SK-N-SH (cell line): Measurements from ENCODE around the gene MALT1.

Source experiments
- CTCF ChIP-seq: fragments of 200-600 bp; sonication (generic); IDR thresholded peaks from 2 replicates; pipeline ENCODE4 v1.6.1; 2017; ENCODE audit warnings: antibody characterized with exemption, mild to moderate bottlenecking, moderate library complexity
- GATA2 ChIP-seq: sonication (generic); formaldehyde crosslinking; IDR thresholded peaks from 2 replicates; pipeline ENCODE4 v1.5.0; 2020; ENCODE audit warnings: mild to moderate bottlenecking, missing genetic modification reagents
- JUND ChIP-seq: IDR thresholded peaks from 2 replicates; pipeline ENCODE4 v1.4.0; 2012
- MAX ChIP-seq: IDR thresholded peaks from 2 replicates; pipeline ENCODE4 v1.4.0; 2012; ENCODE audit warnings: low read depth
- PBX3 ChIP-seq: IDR thresholded peaks from 2 replicates; pipeline ENCODE4; 2012
- POLR2AphosphoS5 ChIP-seq: IDR thresholded peaks from 2 replicates; pipeline ENCODE4 v1.6.1; 2012; ENCODE audit warnings: low read depth, low read length
- RCOR1 ChIP-seq: fragments of 150-350 bp; IDR thresholded peaks from 2 replicates; pipeline ENCODE4 v1.6.1; 2017; ENCODE audit warnings: antibody characterized with exemption, low read length
- REST ChIP-seq: IDR thresholded peaks from 2 replicates; pipeline ENCODE4 v1.6.1; 2012; ENCODE audit warnings: mild to moderate bottlenecking, low read depth, low read length, moderate library complexity
- TCF12 ChIP-seq: IDR thresholded peaks from 2 replicates; pipeline ENCODE4 v1.4.0; 2012

- no peak for TF ChIP-seq CTCF
- no peak for TF ChIP-seq JUND
- TF ChIP-seq GATA2 (CRISPR knock-in tag): no peak
- TF ChIP-seq MAX: no peak
- no peak for TF ChIP-seq REST
- no peak for TF ChIP-seq POLR2AphosphoS5
- no peak for TF ChIP-seq PBX3
- TF ChIP-seq RCOR1: no peak
- TF ChIP-seq TCF12: no peak
These were observed 67.1 kb downstream of the MALT1 start for GRCh38 chr18:58738322-58738721.
